Medulla oblongata (tissue), 1 donor: ENCODE data around the gene NTF3.

Experiments used
- DNase-seq: peaks from one replicate; pipeline ENCODE4 v3.0.0-alpha.2; 2015; ENCODE audit errors: extremely low spot score

The NTF3 gene

GRCh38 chr12:5430641-5431603 lies 986 bp upstream of the NTF3 start:
- no peak for DNase-seq

- no peak for DNase-seq
Measured at GRCh38 chr12:5433081-5433844, 1.4 kb downstream of the NTF3 start.

- DNase-seq, result no peak
Measured at GRCh38 chr12:5433845-5434646, 2.1 kb downstream of the NTF3 start.

- DNase-seq, result no peak
Measured at GRCh38 chr12:5434647-5435560, 3.0 kb downstream of the NTF3 start.

GRCh38 chr12:5437182-5437583 lies 5.3 kb downstream of the NTF3 start:
- DNase-seq, result no peak

GRCh38 chr12:5437589-5437988 lies 5.7 kb downstream of the NTF3 start:
- no peak for DNase-seq

GRCh38 chr12:5438671-5439200 lies 6.8 kb downstream of the NTF3 start:
- DNase-seq, result no peak

GRCh38 chr12:5439371-5439771 lies 7.5 kb downstream of the NTF3 start:
- no peak for DNase-seq

GRCh38 chr12:5439788-5440300 lies 7.9 kb downstream of the NTF3 start:
- no peak for DNase-seq

- peak; percentile 48 for DNase-seq
Measured at GRCh38 chr12:5440978-5441377, 9.1 kb downstream of the NTF3 start.

GRCh38 chr12:5441497-5442236 lies 9.8 kb downstream of the NTF3 start:
- no peak for DNase-seq

GRCh38 chr12:5442251-5443006 lies 10.5 kb downstream of the NTF3 start:
- DNase-seq, result peak; percentile 67

- no peak for DNase-seq
Measured at GRCh38 chr12:5444520-5444919, 12.6 kb downstream of the NTF3 start.

- DNase-seq, result peak; percentile 30
Measured at GRCh38 chr12:5447320-5447719, 15.4 kb downstream of the NTF3 start.

- DNase-seq, result no peak
Measured at GRCh38 chr12:5451251-5451650, 19.3 kb downstream of the NTF3 start.

GRCh38 chr12:5452569-5452968 lies 20.7 kb downstream of the NTF3 start:
- no peak for DNase-seq

- no peak for DNase-seq
Measured at GRCh38 chr12:5453466-5453865, 21.6 kb downstream of the NTF3 start.

- DNase-seq, result no peak
Measured at GRCh38 chr12:5455045-5455444, 23.1 kb downstream of the NTF3 start.

GRCh38 chr12:5456030-5456429 lies 24.1 kb downstream of the NTF3 start:
- DNase-seq, result no peak
